Memory B cell (primary cell): ENCODE measurements around the gene SETMAR.

Source experiments
- ATAC-seq: fragments of 150-1000 bp; cut with Tn5 transposase; 2 replicates; pipeline ENCODE4 v1.10.0; 2021; ENCODE audit warnings: low read depth, mild to moderate bottlenecking, moderate library complexity
- DNase-seq, 2 donors: peaks; one replicate each; pipeline ENCODE4 v3.0.0; 2022; ENCODE audit warnings: low spot score in 2 of 2
- H3K27ac Mint-ChIP-seq: one replicate; pipeline ENCODE4 v1.8.0; 2022; ENCODE audit warnings: mild to moderate bottlenecking, moderate library complexity, mixed read lengths
- H3K27me3 Mint-ChIP-seq: one replicate; pipeline ENCODE4 v1.8.0; 2022; ENCODE audit warnings: mixed read lengths
- H3K36me3 Mint-ChIP-seq: one replicate; pipeline ENCODE4 v1.8.0; 2022; ENCODE audit warnings: mild to moderate bottlenecking, mixed read lengths
- H3K4me1 Mint-ChIP-seq: one replicate; pipeline ENCODE4 v1.8.0; 2022; ENCODE audit warnings: mixed read lengths
- H3K4me3 Mint-ChIP-seq: one replicate; pipeline ENCODE4 v1.8.0; 2022; ENCODE audit warnings: mild to moderate bottlenecking, moderate library complexity, mixed read lengths
- H3K9me3 Mint-ChIP-seq: one replicate; pipeline ENCODE4 v1.8.0; 2022; ENCODE audit warnings: mixed read lengths

Gene SETMAR

GRCh38 chr3:4351872-4352271, 48.7 kb downstream of the SETMAR start:
- peaks cover 10% of the 10 kb centered on the region for H3K4me1 Mint-ChIP-seq

GRCh38 chr3:4355401-4356219, 52.4 kb downstream of the SETMAR start:
- Mint-ChIP-seq H3K27me3 (no peaks in the 10 kb centered on the region), H3K4me3 (no peak overlapping the region), H3K27ac (no peak overlapping the region), H3K4me1 (peaks cover 10% of the 10 kb centered on the region), H3K9me3 (no peaks in the 10 kb centered on the region), H3K36me3 (peaks cover 4% of the 10 kb centered on the region)
- DNase-seq (no peak), ATAC-seq (no peak)

More at GRCh38 chr3:4351872-4352271, 48.7 kb downstream of the SETMAR start:
- DNase-seq (no peak), ATAC-seq (no peak)
- Mint-ChIP-seq H3K27ac (no peak overlapping the region), H3K4me3 (peak overlapping the region; percentile 16), H3K27me3 (no peaks in the 10 kb centered on the region), H3K9me3 (peaks cover 1% of the 10 kb centered on the region), H3K36me3 (peaks cover 5% of the 10 kb centered on the region)

GRCh38 chr3:4356220-4356540, 53.0 kb downstream of the SETMAR start:
- no peak overlapping the region for H3K4me3 Mint-ChIP-seq
- H3K27me3 Mint-ChIP-seq = no peaks in the 10 kb centered on the region
- no peaks in the 10 kb centered on the region for H3K9me3 Mint-ChIP-seq
- ATAC-seq (no peak), DNase-seq (no peak)
- peaks cover 4% of the 10 kb centered on the region for H3K36me3 Mint-ChIP-seq
- H3K27ac Mint-ChIP-seq = no peak overlapping the region
- H3K4me1 Mint-ChIP-seq = peaks cover 6% of the 10 kb centered on the region

GRCh38 chr3:4356546-4357410, 53.6 kb downstream of the SETMAR start:
- Mint-ChIP-seq H3K27ac (peak overlapping the region; percentile 35), H3K4me3 (no peak overlapping the region), H3K27me3 (no peaks in the 10 kb centered on the region), H3K9me3 (no peaks in the 10 kb centered on the region), H3K36me3 (peaks cover 4% of the 10 kb centered on the region), H3K4me1 (peaks cover 4% of the 10 kb centered on the region)
- DNase-seq (no peak), ATAC-seq (no peak)

- H3K27me3 Mint-ChIP-seq = no peaks in the 10 kb centered on the region
Measured at GRCh38 chr3:4358273-4358672, 55.1 kb downstream of the SETMAR start.

GRCh38 chr3:4359805-4360502, 56.8 kb downstream of the SETMAR start:
- Mint-ChIP-seq H3K9me3 (no peaks in the 10 kb centered on the region), H3K27ac (peak overlapping the region; percentile 50), H3K27me3 (no peaks in the 10 kb centered on the region), H3K4me1 (no peaks in the 10 kb centered on the region), H3K4me3 (no peak overlapping the region), H3K36me3 (peaks cover 9% of the 10 kb centered on the region)
- no peak for DNase-seq
- no peak for ATAC-seq

More at GRCh38 chr3:4358273-4358672, 55.1 kb downstream of the SETMAR start:
- no peak overlapping the region for H3K27ac Mint-ChIP-seq
- DNase-seq (no peak), ATAC-seq (no peak)
- no peaks in the 10 kb centered on the region for H3K4me1 Mint-ChIP-seq
- peaks cover 9% of the 10 kb centered on the region for H3K36me3 Mint-ChIP-seq
- H3K4me3 Mint-ChIP-seq = no peak overlapping the region
- H3K9me3 Mint-ChIP-seq = no peaks in the 10 kb centered on the region

- no peak overlapping the region for H3K27ac Mint-ChIP-seq
- no peak overlapping the region for H3K4me3 Mint-ChIP-seq
- DNase-seq = no peak
- ATAC-seq = no peak
- H3K9me3 Mint-ChIP-seq = no peaks in the 10 kb centered on the region
- H3K4me1 Mint-ChIP-seq = no peaks in the 10 kb centered on the region
- H3K27me3 Mint-ChIP-seq = no peaks in the 10 kb centered on the region
- peaks cover 9% of the 10 kb centered on the region for H3K36me3 Mint-ChIP-seq
Measured at GRCh38 chr3:4360817-4361216, 57.6 kb downstream of the SETMAR start.

- DNase-seq (no peak), ATAC-seq (no peak)
- peaks cover 10% of the 10 kb centered on the region for H3K36me3 Mint-ChIP-seq
- no peak overlapping the region for H3K27ac Mint-ChIP-seq
- H3K27me3 Mint-ChIP-seq = no peaks in the 10 kb centered on the region
- no peaks in the 10 kb centered on the region for H3K4me1 Mint-ChIP-seq
- H3K9me3 Mint-ChIP-seq = peaks cover 1% of the 10 kb centered on the region
- H3K4me3 Mint-ChIP-seq = no peak overlapping the region
Measured at GRCh38 chr3:4362523-4362922, 59.4 kb downstream of the SETMAR start.
